Measurements from ENCODE around the gene CNGA3.
A peak's percentile ranks its signal among the peaks of the same experiment; 100 is the strongest.

Gene CNGA3

GRCh38 chr2:98378196-98378595, 31.9 kb downstream of the CNGA3 start:
- H3K4me1 ChIP-seq (ENCODE audit: control insufficient read depth, insufficient read depth, low read length), result peaks cover 22% of the 10 kb centered on the region; the same call in 1 of the 2 replicates
- H3K9me3 ChIP-seq (ENCODE audit: control insufficient read depth, insufficient read depth, low read depth, low read length), result no peaks in the 10 kb centered on the region
- H3K4me3 ChIP-seq (ENCODE audit: low read depth, low read length), result no peak overlapping the region
- H3K27ac ChIP-seq (ENCODE audit: low read depth, low read length), result no peak overlapping the region
- no peak overlapping the region for H3K9ac ChIP-seq (ENCODE audit: low read length)
- peaks cover 25% of the 10 kb centered on the region; the same call in 1 of the 2 replicates for H3K27me3 ChIP-seq (ENCODE audit: control insufficient read depth, insufficient read depth, low read length)
- H3K36me3 ChIP-seq (ENCODE audit: control insufficient read depth, insufficient read depth, low read length), result no peaks in the 10 kb centered on the region

- H3K27ac ChIP-seq (ENCODE audit: low read depth, low read length), result no peak overlapping the region
Observed at GRCh38 chr2:98378901-98379300, 32.6 kb downstream of the CNGA3 start.

GRCh38 chr2:98379311-98380202, 33.3 kb downstream of the CNGA3 start:
- Histone ChIP-seq H3K27me3 (ENCODE audit: control insufficient read depth, insufficient read depth, low read length) (peaks cover 25% of the 10 kb centered on the region; the same call in 1 of the 2 replicates), H3K4me3 (ENCODE audit: low read depth, low read length) (no peak overlapping the region), H3K36me3 (ENCODE audit: control insufficient read depth, insufficient read depth, low read length) (no peaks in the 10 kb centered on the region), H3K9me3 (ENCODE audit: control insufficient read depth, insufficient read depth, low read depth, low read length) (no peaks in the 10 kb centered on the region), H3K27ac (ENCODE audit: low read depth, low read length) (no peak overlapping the region), H3K9ac (ENCODE audit: low read length) (no peak overlapping the region), H3K4me1 (ENCODE audit: control insufficient read depth, insufficient read depth, low read length) (peaks cover 16% of the 10 kb centered on the region; the same call in 1 of the 2 replicates)

More at GRCh38 chr2:98378901-98379300, 32.6 kb downstream of the CNGA3 start:
- no peaks in the 10 kb centered on the region for H3K9me3 ChIP-seq (ENCODE audit: control insufficient read depth, insufficient read depth, low read depth, low read length)
- no peak overlapping the region for H3K4me3 ChIP-seq (ENCODE audit: low read depth, low read length)
- peaks cover 25% of the 10 kb centered on the region; the same call in 1 of the 2 replicates for H3K27me3 ChIP-seq (ENCODE audit: control insufficient read depth, insufficient read depth, low read length)
- no peaks in the 10 kb centered on the region for H3K36me3 ChIP-seq (ENCODE audit: control insufficient read depth, insufficient read depth, low read length)
- no peak overlapping the region for H3K9ac ChIP-seq (ENCODE audit: low read length)
- H3K4me1 ChIP-seq (ENCODE audit: control insufficient read depth, insufficient read depth, low read length), result peaks cover 22% of the 10 kb centered on the region; the same call in 1 of the 2 replicates

- peaks cover 16% of the 10 kb centered on the region; the same call in 1 of the 2 replicates for H3K4me1 ChIP-seq (ENCODE audit: control insufficient read depth, insufficient read depth, low read length)
- H3K27ac ChIP-seq (ENCODE audit: low read depth, low read length), result no peak overlapping the region
- H3K9ac ChIP-seq (ENCODE audit: low read length), result no peak overlapping the region
- H3K4me3 ChIP-seq (ENCODE audit: low read depth, low read length), result no peak overlapping the region
- no peaks in the 10 kb centered on the region for H3K9me3 ChIP-seq (ENCODE audit: control insufficient read depth, insufficient read depth, low read depth, low read length)
- peaks cover 25% of the 10 kb centered on the region; the same call in 1 of the 2 replicates for H3K27me3 ChIP-seq (ENCODE audit: control insufficient read depth, insufficient read depth, low read length)
- H3K36me3 ChIP-seq (ENCODE audit: control insufficient read depth, insufficient read depth, low read length), result no peaks in the 10 kb centered on the region
Observed at GRCh38 chr2:98380203-98380535, 33.9 kb downstream of the CNGA3 start.

- Histone ChIP-seq H3K4me3 (ENCODE audit: low read depth, low read length) (no peak overlapping the region), H3K36me3 (ENCODE audit: control insufficient read depth, insufficient read depth, low read length) (no peaks in the 10 kb centered on the region), H3K27me3 (ENCODE audit: control insufficient read depth, insufficient read depth, low read length) (peaks cover 25% of the 10 kb centered on the region; the same call in 1 of the 2 replicates), H3K4me1 (ENCODE audit: control insufficient read depth, insufficient read depth, low read length) (peaks cover 16% of the 10 kb centered on the region; the same call in 1 of the 2 replicates), H3K9me3 (ENCODE audit: control insufficient read depth, insufficient read depth, low read depth, low read length) (no peaks in the 10 kb centered on the region), H3K27ac (ENCODE audit: low read depth, low read length) (no peak overlapping the region), H3K9ac (ENCODE audit: low read length) (no peak overlapping the region)
Observed at GRCh38 chr2:98381494-98381893, 35.2 kb downstream of the CNGA3 start.

GRCh38 chr2:98382086-98382485, 35.8 kb downstream of the CNGA3 start:
- Histone ChIP-seq H3K27me3 (ENCODE audit: control insufficient read depth, insufficient read depth, low read length) (peaks cover 25% of the 10 kb centered on the region; the same call in 1 of the 2 replicates), H3K36me3 (ENCODE audit: control insufficient read depth, insufficient read depth, low read length) (no peaks in the 10 kb centered on the region), H3K9me3 (ENCODE audit: control insufficient read depth, insufficient read depth, low read depth, low read length) (no peaks in the 10 kb centered on the region), H3K4me3 (ENCODE audit: low read depth, low read length) (no peak overlapping the region), H3K9ac (ENCODE audit: low read length) (no peak overlapping the region), H3K27ac (ENCODE audit: low read depth, low read length) (no peak overlapping the region), H3K4me1 (ENCODE audit: control insufficient read depth, insufficient read depth, low read length) (peaks cover 16% of the 10 kb centered on the region; the same call in 1 of the 2 replicates)

GRCh38 chr2:98382739-98383138, 36.5 kb downstream of the CNGA3 start:
- Histone ChIP-seq H3K9me3 (ENCODE audit: control insufficient read depth, insufficient read depth, low read depth, low read length) (no peaks in the 10 kb centered on the region), H3K4me3 (ENCODE audit: low read depth, low read length) (no peak overlapping the region), H3K27me3 (ENCODE audit: control insufficient read depth, insufficient read depth, low read length) (peaks cover 25% of the 10 kb centered on the region; the same call in 1 of the 2 replicates), H3K36me3 (ENCODE audit: control insufficient read depth, insufficient read depth, low read length) (no peaks in the 10 kb centered on the region), H3K9ac (ENCODE audit: low read length) (peak overlapping the region; percentile 28), H3K27ac (ENCODE audit: low read depth, low read length) (no peak overlapping the region), H3K4me1 (ENCODE audit: control insufficient read depth, insufficient read depth, low read length) (peaks cover 10% of the 10 kb centered on the region; the same call in 1 of the 2 replicates)

- no peaks in the 10 kb centered on the region for H3K9me3 ChIP-seq (ENCODE audit: control insufficient read depth, insufficient read depth, low read depth, low read length)
Observed at GRCh38 chr2:98383166-98383565, 36.9 kb downstream of the CNGA3 start.

GRCh38 chr2:98385050-98385699, 38.9 kb downstream of the CNGA3 start:
- Histone ChIP-seq H3K9me3 (ENCODE audit: control insufficient read depth, insufficient read depth, low read depth, low read length) (no peaks in the 10 kb centered on the region), H3K36me3 (ENCODE audit: control insufficient read depth, insufficient read depth, low read length) (no peaks in the 10 kb centered on the region), H3K27ac (ENCODE audit: low read depth, low read length) (no peak overlapping the region), H3K4me1 (ENCODE audit: control insufficient read depth, insufficient read depth, low read length) (peaks cover 6% of the 10 kb centered on the region; the same call in 1 of the 2 replicates), H3K27me3 (ENCODE audit: control insufficient read depth, insufficient read depth, low read length) (peaks cover 16% of the 10 kb centered on the region; the same call in 1 of the 2 replicates), H3K4me3 (ENCODE audit: low read depth, low read length) (no peak overlapping the region), H3K9ac (ENCODE audit: low read length) (no peak overlapping the region)

More at GRCh38 chr2:98383166-98383565, 36.9 kb downstream of the CNGA3 start:
- Histone ChIP-seq H3K27ac (ENCODE audit: low read depth, low read length) (no peak overlapping the region), H3K27me3 (ENCODE audit: control insufficient read depth, insufficient read depth, low read length) (peaks cover 22% of the 10 kb centered on the region; the same call in 1 of the 2 replicates), H3K9ac (ENCODE audit: low read length) (no peak overlapping the region), H3K4me3 (ENCODE audit: low read depth, low read length) (no peak overlapping the region), H3K36me3 (ENCODE audit: control insufficient read depth, insufficient read depth, low read length) (no peaks in the 10 kb centered on the region), H3K4me1 (ENCODE audit: control insufficient read depth, insufficient read depth, low read length) (peaks cover 6% of the 10 kb centered on the region; the same call in 1 of the 2 replicates)

- Histone ChIP-seq H3K9me3 (ENCODE audit: control insufficient read depth, insufficient read depth, low read depth, low read length) (no peaks in the 10 kb centered on the region), H3K9ac (ENCODE audit: low read length) (no peak overlapping the region), H3K36me3 (ENCODE audit: control insufficient read depth, insufficient read depth, low read length) (no peaks in the 10 kb centered on the region), H3K4me1 (ENCODE audit: control insufficient read depth, insufficient read depth, low read length) (peaks cover 6% of the 10 kb centered on the region; the same call in 1 of the 2 replicates), H3K27me3 (ENCODE audit: control insufficient read depth, insufficient read depth, low read length) (peaks cover 4% of the 10 kb centered on the region; the same call in 1 of the 2 replicates), H3K27ac (ENCODE audit: low read depth, low read length) (no peak overlapping the region), H3K4me3 (ENCODE audit: low read depth, low read length) (no peak overlapping the region)
Observed at GRCh38 chr2:98387478-98387877, 41.2 kb downstream of the CNGA3 start.

All from HUES6 (cell line).